ENCODE results near the gene RTCA. TPM values are rescaled to one million over a fixed set of nuclear protein-coding genes. Genes with fewer than 3 reads are reported as not detected.

RTCA gene
- total RNA-seq, 1 experiment from 2014 or later: 41.7 TPM

DNA sequence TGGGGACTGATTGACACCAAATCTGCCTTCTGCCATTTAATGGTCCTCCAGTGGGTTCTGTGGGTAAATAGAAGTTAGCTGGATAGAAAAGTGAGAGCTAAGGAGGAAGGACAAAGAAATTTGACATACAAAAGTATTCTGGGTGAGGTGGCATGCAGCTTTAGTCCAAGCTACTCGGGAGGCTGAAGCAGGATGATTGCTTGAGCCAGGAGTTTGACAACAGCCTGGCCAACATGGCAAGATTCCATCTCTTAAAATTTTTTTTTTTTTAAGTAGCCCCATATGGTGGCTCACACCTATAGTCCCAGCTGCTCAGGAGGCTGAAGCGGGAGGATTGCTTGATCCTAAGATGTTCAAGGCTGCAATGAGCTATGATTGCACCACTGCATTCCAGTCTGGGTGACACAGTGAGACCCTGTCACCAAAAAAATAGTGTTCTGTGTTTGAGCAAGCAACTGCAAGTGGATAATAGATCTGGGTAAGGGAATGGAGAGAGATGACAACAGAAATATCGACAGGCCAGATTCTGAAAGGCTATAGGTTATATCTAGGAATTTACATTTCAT, 13.4 kb downstream of the RTCA start:
- H3K27me3 ChIP-seq (ENCODE audit: low read length): no peaks in the 10 kb centered on the region
- H3K4me3 ChIP-seq (ENCODE audit: low read length): no peak overlapping the region
- TF ChIP-seq, protein P1, sequence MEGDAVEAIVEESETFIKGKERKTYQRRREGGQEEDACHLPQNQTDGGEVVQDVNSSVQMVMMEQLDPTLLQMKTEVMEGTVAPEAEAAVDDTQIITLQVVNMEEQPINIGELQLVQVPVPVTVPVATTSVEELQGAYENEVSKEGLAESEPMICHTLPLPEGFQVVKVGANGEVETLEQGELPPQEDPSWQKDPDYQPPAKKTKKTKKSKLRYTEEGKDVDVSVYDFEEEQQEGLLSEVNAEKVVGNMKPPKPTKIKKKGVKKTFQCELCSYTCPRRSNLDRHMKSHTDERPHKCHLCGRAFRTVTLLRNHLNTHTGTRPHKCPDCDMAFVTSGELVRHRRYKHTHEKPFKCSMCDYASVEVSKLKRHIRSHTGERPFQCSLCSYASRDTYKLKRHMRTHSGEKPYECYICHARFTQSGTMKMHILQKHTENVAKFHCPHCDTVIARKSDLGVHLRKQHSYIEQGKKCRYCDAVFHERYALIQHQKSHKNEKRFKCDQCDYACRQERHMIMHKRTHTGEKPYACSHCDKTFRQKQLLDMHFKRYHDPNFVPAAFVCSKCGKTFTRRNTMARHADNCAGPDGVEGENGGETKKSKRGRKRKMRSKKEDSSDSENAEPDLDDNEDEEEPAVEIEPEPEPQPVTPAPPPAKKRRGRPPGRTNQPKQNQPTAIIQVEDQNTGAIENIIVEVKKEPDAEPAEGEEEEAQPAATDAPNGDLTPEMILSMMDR (conservative IDR thresholded peaks at IDR 0.05; ENCODE audit: low read depth, low read length): no peak
- no peak for TF ChIP-seq EZH2 (IDR thresholded peaks at IDR 0.05; ENCODE audit: low read length, unreplicated experiment)
- no peak for TF ChIP-seq EZH2phosphoT487 (IDR thresholded peaks at IDR 0.05; ENCODE audit: borderline replicate concordance, low read length)
- peaks cover 59% of the 10 kb centered on the region for H3K36me3 ChIP-seq (ENCODE audit: low read depth, low read length)
- H3F3A ChIP-seq (ENCODE audit: low read length, unreplicated experiment): no peaks in the 10 kb centered on the region
- ATAC-seq (no peak), DNase-seq (no peak)
- H3K4me1 ChIP-seq (ENCODE audit: insufficient read depth, low read length): no peaks in the 10 kb centered on the region
- intact Hi-C loops (cut with micrococcal nuclease): no loop called here
- H4K20me1 ChIP-seq (ENCODE audit: low read length): no peaks in the 10 kb centered on the region
- ChIA-PET POLR2A (ENCODE audit: unreplicated experiment) (no interaction called here), CTCF (no interaction called here)
- no peaks in the 10 kb centered on the region for H3K9me3 ChIP-seq (ENCODE audit: low read length)
- no peaks in the 10 kb centered on the region for H3K9me2 ChIP-seq (replicated peaks; ENCODE audit: low read length)
- no peak overlapping the region for H3K9ac ChIP-seq (ENCODE audit: low read length)
- no peak overlapping the region for H3K4me2 ChIP-seq (ENCODE audit: low read length)
- no TSS peak for BruUV-seq (replicated peaks)
- no peak overlapping the region for H3K27ac ChIP-seq (ENCODE audit: low read length)
- no peaks in the 10 kb centered on the region for H3K79me2 ChIP-seq (ENCODE audit: low read length)
- H2AFZ ChIP-seq (ENCODE audit: low read length): no peak overlapping the region

DNA sequence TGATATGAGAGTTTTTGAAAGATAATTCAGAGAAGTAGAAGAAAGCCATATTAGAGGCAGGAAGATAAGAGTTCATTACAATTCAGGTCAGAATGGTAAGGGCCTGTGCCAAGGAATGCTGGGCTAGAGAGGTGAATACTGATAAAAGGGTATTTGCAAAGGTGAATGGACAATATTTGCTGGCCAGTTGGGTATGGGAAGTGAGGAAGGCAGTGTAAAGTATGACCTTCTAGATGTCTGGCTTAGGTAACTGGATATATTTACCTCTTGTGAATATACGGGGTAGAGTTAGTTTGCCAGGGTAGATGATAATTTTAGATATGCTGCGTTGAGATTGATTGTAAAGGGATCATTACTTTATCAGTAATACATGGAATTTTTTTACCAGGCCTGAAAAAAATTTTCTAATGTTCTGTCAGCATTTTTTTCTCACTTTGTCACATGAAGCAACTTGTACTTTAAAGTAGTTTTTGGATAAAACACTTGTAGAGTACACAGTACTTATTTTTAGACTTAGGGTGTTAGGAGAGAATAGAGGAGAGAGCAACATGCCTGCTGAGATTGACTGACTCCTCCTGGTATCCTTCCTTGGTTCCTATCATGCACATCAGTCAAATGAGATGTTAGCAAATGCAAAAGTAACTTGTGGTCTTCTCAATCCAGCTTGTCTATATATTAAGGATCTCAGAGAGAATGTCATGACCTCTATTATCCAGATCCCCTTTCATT, 14.1 kb downstream of the RTCA start:
- Histone ChIP-seq H3K4me3 (ENCODE audit: low read length) (no peak overlapping the region), H3K9me3 (ENCODE audit: low read length) (no peaks in the 10 kb centered on the region), H3F3A (ENCODE audit: low read length, unreplicated experiment) (no peaks in the 10 kb centered on the region), H3K4me1 (ENCODE audit: insufficient read depth, low read length) (no peaks in the 10 kb centered on the region), H3K27ac (ENCODE audit: low read length) (no peak overlapping the region), H2AFZ (ENCODE audit: low read length) (no peak overlapping the region), H3K27me3 (ENCODE audit: low read length) (no peaks in the 10 kb centered on the region), H3K9me2 (replicated peaks; ENCODE audit: low read length) (no peaks in the 10 kb centered on the region), H3K79me2 (ENCODE audit: low read length) (no peaks in the 10 kb centered on the region), H3K9ac (ENCODE audit: low read length) (no peak overlapping the region), H3K36me3 (ENCODE audit: low read depth, low read length) (peaks cover 60% of the 10 kb centered on the region), H3K4me2 (ENCODE audit: low read length) (no peak overlapping the region), H4K20me1 (ENCODE audit: low read length) (no peaks in the 10 kb centered on the region)
- no TSS peak for BruUV-seq (replicated peaks)
- ChIA-PET POLR2A (ENCODE audit: unreplicated experiment) (no interaction called here), CTCF (no interaction called here)
- ATAC-seq (no peak), DNase-seq (no peak)
- TF ChIP-seq EZH2 (IDR thresholded peaks at IDR 0.05; ENCODE audit: low read length, unreplicated experiment) (no peak), EZH2phosphoT487 (IDR thresholded peaks at IDR 0.05; ENCODE audit: borderline replicate concordance, low read length) (no peak)
- TF ChIP-seq, protein P1 (conservative IDR thresholded peaks at IDR 0.05; ENCODE audit: low read depth, low read length): no peak
- intact Hi-C loops (cut with micrococcal nuclease): no loop called here

DNA sequence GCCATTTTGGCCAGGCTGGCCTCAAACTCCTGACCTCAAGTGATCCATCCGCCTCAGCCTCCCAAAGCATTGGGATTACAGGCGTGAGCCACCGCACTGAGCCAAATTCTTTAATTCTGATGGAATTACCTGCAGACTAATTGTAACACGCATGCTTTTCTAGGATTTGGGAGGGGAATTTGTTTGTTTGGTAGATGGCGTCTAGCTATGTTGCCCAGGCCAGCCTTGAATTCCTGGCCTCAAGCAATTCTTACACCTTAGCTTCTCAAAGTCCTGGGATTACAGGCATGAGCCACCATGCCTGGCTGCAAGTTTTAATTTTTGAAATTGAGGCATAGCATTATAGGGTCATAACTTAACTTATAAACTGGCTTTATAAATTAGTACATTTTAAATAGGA, 18.6 kb downstream of the RTCA start:
- intact Hi-C loops (cut with micrococcal nuclease): no loop called here

More for the DNA sequence above, 18.6 kb downstream of the RTCA start:
- H3K27ac ChIP-seq (ENCODE audit: low read length): no peak overlapping the region
- H3K4me3 ChIP-seq (ENCODE audit: low read length): no peak overlapping the region
- no peak overlapping the region for H3K9ac ChIP-seq (ENCODE audit: low read length)
- DNase-seq (no peak), ATAC-seq (no peak)
- H3K79me2 ChIP-seq (ENCODE audit: low read length): no peaks in the 10 kb centered on the region
- peaks cover 47% of the 10 kb centered on the region for H3K36me3 ChIP-seq (ENCODE audit: low read depth, low read length)
- H4K20me1 ChIP-seq (ENCODE audit: low read length): no peaks in the 10 kb centered on the region
- H3K4me2 ChIP-seq (ENCODE audit: low read length): no peak overlapping the region
- H3K9me2 ChIP-seq (replicated peaks; ENCODE audit: low read length): no peaks in the 10 kb centered on the region
- no peaks in the 10 kb centered on the region for H3K27me3 ChIP-seq (ENCODE audit: low read length)
- H3K4me1 ChIP-seq (ENCODE audit: insufficient read depth, low read length): no peaks in the 10 kb centered on the region
- no peak overlapping the region for H2AFZ ChIP-seq (ENCODE audit: low read length)
- BruUV-seq (replicated peaks): no TSS peak
- ChIA-PET POLR2A (ENCODE audit: unreplicated experiment) (no interaction called here), CTCF (no interaction called here)
- no peaks in the 10 kb centered on the region for H3F3A ChIP-seq (ENCODE audit: low read length, unreplicated experiment)
- no peaks in the 10 kb centered on the region for H3K9me3 ChIP-seq (ENCODE audit: low read length)
- TF ChIP-seq EZH2phosphoT487 (IDR thresholded peaks at IDR 0.05; ENCODE audit: borderline replicate concordance, low read length): no peak
- TF ChIP-seq, protein P1 (conservative IDR thresholded peaks at IDR 0.05; ENCODE audit: low read depth, low read length): no peak
- TF ChIP-seq EZH2 (IDR thresholded peaks at IDR 0.05; ENCODE audit: low read length, unreplicated experiment): no peak

Measured in PC-3 (cell line).